Activated CD8-positive, alpha-beta memory T cell treated with anti-CD3 and anti-CD28 coated beads for 36 hours (primary cell): ENCODE measurements around the gene EEF1AKMT2. TPM values are rescaled to one million over a fixed set of nuclear protein-coding genes. Genes with fewer than 3 reads are reported as not detected.
"Not testable (repeated sequence)": the region's sequence is repeated elsewhere in the genome, so short reads cannot be mapped to it uniquely, and the experiment has no call there.

Experiments
- CTCF ChIA-PET: fragments of 350-600 bp; sonication (Branson Sonifier 250); formaldehyde crosslinking; loops from one replicate; lab custom pipeline; 2021; ENCODE audit warnings: antibody characterized with exemption; lab: Charles Lee
- POLR2A ChIA-PET: fragments of 350-600 bp; sonication (Branson Sonifier 250); formaldehyde crosslinking; loops from one replicate; lab custom pipeline; 2021; ENCODE audit warnings: antibody characterized with exemption; lab: Charles Lee
- total RNA-seq, 2 experiments: library from RNA; stranded (reverse); gene quantifications; one replicate each; pipeline ENCODE4 v1.2.3, GENCODE V29; 2021

EEF1AKMT2 gene
- 10 to 100 TPM; 18.7 to 19.1 TPM for total RNA-seq

DNA sequence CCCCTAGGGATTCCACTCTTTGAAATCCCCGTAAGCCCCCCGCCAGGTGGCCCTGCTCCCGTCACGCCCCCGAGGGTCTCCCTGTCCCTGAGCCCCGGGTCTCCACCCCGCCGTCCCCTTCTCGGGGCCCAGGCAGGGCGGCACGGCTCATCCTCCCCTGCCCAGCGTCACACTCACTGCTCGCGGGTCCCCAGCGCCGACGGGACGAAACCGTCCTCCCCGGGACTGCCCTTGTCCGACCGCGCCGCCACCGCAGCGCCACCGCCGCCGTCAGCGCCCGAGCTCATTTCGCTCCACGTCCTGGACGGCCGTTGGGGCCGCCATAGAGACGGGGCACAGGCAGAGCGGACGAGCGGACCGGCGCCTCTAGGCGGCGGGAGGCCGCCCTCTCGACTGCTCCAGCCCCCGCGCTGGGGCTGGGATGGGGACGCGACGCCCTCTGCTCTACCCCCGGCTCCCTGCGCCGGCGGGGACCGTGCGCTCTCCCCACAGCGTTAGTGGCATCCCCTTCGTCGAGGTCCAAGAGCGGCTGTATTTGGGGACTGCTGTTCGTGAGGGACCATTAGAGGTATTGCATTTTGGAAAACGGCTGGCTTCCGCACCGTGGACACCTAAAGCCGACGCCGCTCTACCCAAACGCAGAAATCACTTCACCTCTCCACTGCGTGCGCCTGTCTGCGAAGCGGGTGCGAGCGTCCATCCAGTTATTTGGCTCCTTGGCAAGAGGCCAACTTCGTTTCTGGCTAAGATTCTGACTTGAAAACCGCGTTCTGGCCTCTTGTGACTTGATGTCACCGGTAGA lies at the start of gene EEF1AKMT2:
Gene EEF1AKMT2, minus strand, starts transcription at position 341 of the 802 bp plus-strand sequence. Its CDS starts 54 bp downstream, at position 287.
- ChIA-PET POLR2A (interaction anchor here (1.0 to 1.5 kb wide), 3 partner anchors 10 to 126 kb away, joined by 3 to 13 read pairs (median 3); partner anchors contain the start of gene ABRAXAS2), CTCF (interaction anchor here (2.0 kb wide), 1 partner anchor 10 kb away, joined by 5 read pairs; the partner anchor contains the start of gene ABRAXAS2)

DNA sequence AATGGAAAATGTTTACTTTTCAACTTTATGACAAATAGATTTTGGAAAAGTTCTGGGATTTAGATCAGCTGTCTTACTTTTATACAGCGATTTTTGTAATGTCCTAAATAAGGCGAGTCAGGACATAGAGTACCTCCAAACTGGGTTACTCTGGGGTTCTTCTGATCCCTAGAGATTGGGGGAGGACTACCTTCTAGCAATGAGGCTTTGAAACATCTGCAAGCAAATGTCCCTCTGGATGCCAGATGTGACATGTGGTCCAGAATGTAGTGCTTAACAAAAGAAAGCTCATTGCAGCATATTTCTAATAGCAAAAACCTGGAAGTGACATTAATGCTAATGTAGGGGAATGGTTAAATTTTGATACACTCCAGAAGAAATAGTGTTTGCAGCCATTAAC lies 46.0 kb upstream of the EEF1AKMT2 start:
- ChIA-PET POLR2A (no interaction called here), CTCF (no interaction called here)

DNA sequence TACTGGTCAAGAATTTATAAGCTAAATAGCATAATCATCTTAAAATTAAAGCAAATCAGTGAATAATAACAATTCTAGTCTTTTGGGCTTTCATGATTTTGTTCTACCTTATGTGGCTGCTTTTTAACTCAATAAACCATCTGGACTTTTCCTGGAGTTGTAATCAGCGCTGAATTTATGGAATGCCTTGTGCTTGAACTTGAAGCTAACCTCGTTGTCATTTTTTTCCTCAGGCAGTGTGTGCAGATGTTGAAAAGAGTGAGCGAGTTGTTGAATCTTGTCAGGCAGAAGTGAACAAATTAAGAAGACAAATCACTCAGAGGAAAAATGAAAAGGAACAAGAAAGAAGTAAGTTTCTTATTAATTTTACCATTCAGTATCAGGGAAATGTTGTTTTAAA lies 39.4 kb upstream of the EEF1AKMT2 start:
- POLR2A ChIA-PET: no interaction called here
- CTCF ChIA-PET: interaction anchor here (0.7 kb wide), 2 partner anchors 131 to 1895 kb away, joined by 3 to 7 read pairs; no protein-coding TSS in a partner anchor

DNA sequence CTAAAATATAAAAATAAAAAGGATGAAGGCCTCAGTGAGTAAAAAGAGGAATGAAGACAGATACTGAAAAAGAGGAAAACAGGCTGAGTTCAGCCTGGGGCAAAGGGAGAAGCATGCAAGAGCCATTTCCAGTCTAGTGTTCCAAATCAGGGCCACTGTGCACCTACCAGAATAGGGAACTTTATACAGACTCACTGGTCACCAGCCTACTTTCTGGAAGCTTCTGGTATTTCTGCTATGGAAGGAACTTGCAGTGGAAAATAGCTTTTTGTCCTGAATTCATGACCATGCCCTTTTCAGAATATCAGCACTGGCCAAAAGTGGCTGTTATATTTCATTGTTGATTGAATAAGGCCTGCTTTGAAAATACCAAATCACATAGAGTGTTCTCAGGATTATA lies 38.8 kb upstream of the EEF1AKMT2 start:
- ChIA-PET CTCF (no interaction called here), POLR2A (no interaction called here)

DNA sequence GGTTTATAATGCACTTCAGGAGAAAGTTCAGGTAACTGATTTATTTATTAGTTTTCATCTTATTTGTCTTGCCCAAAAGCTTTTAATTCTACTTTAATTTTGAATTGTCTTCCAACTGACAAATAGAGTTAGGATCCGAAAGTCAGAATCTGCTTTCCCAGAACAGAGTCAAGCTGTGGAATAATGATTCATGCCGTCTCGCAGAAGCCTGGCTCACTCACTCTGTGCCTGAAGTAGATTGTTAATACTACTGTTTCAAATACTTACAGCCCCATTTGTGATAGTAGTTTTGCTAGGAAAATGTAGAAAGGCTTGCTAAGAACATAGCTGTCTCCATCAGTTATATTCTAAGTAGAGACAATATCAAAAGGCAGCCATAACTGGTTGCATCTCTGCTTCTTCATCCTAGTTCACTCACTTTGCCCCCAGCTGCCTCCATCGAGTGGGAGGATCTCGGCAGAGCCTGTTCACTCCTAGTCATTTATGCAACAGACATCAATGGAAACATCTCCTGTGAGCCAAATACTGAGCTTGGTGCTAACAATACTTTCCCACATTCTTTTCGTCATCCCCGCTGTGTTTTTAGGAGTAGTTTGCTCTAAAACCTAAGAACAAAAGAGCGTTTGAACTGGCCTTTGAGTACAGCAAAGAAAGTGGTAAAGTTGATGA lies 37.9 kb upstream of the EEF1AKMT2 start:
- ChIA-PET POLR2A (no interaction called here), CTCF (no interaction called here)

DNA sequence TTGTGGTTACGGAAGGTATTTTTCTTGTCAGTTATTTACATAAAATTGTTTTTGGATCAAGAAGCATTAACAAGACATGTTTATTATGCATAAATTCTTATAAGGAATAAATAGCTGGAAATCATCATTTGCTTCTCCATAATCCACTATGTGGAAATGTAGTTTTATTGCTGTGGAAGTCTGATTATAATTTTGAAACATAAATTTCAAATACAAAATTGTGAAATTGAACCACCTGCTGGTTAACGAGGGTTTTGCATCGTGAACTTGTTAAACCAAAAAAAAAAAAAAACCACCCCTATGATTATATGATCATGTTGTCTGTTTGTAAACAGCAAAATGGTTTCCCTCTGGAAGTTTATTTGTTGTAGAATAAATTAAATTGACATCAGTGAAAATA lies 35.8 kb upstream of the EEF1AKMT2 start:
- ChIA-PET POLR2A (no interaction called here), CTCF (interaction anchor here (0.7 to 0.8 kb wide), 3 partner anchors 122 to 298 kb away, joined by 3 to 5 read pairs (median 3); no protein-coding TSS in a partner anchor)

DNA sequence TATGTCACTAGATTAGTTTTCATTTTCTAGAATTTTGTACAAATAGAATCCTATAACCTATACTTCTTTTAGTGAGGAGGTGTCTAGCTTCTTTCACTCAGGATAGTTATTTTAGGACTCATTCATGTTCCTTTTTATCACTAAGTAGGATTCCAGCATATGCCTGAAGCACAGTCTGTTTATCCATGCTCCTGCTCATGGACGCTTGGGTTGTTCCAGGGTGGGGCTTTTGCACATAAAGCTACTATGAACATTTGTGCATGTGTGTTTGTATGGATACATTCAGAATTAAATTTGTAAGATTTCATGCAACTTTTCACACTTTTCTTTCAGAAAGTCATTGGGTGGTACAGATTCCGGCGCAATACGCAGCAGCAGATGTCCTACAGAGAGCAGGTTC lies 34.6 kb upstream of the EEF1AKMT2 start:
- POLR2A ChIA-PET: interaction anchor here (0.7 kb wide), 1 partner anchor 295 kb away, joined by 6 read pairs; no protein-coding TSS in a partner anchor
- CTCF ChIA-PET: interaction anchor here (1.0 kb wide), 1 partner anchor 77 kb away, joined by 4 read pairs; no protein-coding TSS in a partner anchor

DNA sequence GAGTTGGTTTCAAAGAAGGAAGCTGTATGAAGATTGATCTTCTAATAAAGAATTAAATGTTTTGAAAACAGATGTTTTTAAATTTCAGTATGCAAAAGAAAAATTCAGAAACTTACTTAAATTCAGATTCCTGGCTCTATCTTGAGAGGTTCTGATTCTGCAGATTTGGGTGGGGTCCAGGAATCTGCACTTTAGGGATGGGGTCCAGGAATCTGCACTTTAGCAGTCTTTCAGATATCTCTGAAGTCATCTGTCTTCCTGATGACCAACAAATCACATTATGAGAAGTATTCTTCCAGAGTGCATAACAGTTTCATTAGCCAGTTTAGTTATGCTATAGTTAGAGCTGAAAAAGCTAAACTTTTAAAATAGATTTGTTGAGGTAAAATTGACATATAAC lies 34.0 kb upstream of the EEF1AKMT2 start:
- POLR2A ChIA-PET: no interaction called here

DNA sequence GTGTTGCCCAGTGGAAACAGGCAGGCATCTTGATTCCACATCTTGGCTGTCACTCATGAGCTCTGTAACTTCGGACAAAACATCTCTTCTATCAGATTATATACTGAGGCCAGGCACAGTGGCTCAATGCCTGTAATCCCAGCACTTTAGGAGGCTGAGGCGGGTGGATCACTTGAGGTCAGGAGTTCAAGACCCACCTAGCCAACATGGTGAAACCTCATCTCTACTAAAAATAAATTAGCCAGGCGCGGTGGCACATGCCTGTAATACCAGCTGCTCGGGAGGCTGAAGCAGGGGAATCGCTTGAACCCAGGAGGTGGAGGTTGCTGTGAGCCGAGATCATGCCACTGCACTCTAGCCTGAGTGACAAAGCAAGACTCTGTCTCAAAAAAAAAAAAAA lies 33.2 kb upstream of the EEF1AKMT2 start:
- POLR2A ChIA-PET: not testable (repeated sequence)
- CTCF ChIA-PET: interaction anchor here (0.7 kb wide), 1 partner anchor 199 kb away, joined by 3 read pairs; no protein-coding TSS in a partner anchor

More for the DNA sequence above, 34.0 kb upstream of the EEF1AKMT2 start:
- CTCF ChIA-PET: no interaction called here

DNA sequence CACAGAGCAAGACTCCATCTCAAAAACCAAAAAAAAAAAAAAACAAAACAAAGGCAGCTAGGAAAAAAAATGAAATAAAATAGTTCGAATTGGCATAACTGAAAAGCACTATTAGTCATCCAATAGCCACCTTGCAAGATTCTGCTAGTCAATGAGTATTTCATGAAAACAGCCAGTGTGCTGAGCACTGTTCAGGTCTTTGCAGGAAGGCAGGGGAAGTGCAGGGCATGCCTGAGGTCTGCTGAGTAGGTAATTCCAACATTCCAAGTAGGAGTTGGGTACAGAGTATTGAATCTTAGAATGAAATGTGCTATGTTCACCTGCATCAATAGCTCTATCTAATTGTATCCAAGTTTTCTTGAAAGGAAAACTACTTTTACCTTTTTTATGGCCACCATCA lies 32.8 kb upstream of the EEF1AKMT2 start:
- ChIA-PET POLR2A (no interaction called here), CTCF (interaction anchor here (0.7 kb wide), 1 partner anchor 198 kb away, joined by 3 read pairs; no protein-coding TSS in a partner anchor)

DNA sequence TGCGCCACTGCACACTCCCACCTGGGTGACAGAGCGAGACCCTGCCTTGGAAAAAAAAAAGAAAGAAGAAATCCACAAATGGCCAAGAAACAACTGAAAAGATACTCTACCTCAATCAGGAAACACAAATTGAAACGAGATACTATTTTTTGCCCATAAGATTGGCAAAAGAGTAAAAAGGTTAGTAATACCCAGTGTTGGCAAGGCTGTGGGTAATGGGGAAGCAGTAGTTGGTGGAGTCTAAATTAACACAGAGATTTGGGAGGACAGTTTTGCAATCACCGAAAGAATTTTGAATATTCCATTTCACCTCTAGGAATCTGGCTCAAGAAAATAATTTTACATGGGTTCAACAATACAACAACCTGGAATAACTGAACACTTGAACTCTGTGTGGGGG lies 29.8 kb upstream of the EEF1AKMT2 start:
- POLR2A ChIA-PET: no interaction called here
- CTCF ChIA-PET: no interaction called here

DNA sequence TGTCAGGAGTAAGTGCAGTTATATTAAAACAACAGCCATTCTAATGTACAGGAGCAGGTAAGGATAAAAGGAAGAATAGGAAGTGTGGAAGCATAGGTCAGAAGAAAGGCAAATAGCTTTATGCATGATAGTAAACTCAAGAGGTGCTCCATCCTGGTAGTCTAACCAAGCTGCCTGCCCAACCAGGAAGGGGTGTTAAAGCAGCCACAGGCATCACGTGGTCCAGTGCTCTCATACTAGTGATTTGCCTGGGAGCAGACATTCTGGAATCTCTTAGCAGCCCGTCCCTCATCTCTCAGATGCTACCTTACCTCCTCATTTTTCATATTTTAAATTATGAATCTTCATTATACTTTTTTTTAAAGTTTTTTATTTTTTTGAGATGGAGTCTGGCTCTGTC lies 28.4 kb upstream of the EEF1AKMT2 start:
- CTCF ChIA-PET: no interaction called here
- POLR2A ChIA-PET: no interaction called here

DNA sequence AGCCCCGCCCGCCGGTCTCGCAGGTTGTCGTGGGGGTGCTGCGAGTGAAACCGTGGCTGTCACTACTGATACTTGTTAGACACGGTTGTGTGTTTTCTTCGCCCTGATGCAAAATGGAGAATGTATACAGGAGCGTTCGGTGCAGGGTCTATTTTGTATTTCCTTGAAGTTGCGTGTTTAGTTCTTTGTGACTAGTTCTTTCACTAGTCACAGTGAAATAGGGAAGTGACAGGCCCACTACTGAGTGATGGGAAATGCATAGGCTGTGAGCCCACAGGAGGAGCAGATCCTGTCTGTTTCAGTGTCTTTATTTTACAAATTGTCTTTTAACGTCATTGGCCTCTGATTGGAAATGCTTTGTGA lies 10.6 kb upstream of the EEF1AKMT2 start:
- CTCF ChIA-PET: interaction anchor here (0.7 to 1.6 kb wide), 3 partner anchors 10 to 262 kb away, joined by 3 to 5 read pairs (median 3); partner anchors contain the start of gene EEF1AKMT2

DNA sequence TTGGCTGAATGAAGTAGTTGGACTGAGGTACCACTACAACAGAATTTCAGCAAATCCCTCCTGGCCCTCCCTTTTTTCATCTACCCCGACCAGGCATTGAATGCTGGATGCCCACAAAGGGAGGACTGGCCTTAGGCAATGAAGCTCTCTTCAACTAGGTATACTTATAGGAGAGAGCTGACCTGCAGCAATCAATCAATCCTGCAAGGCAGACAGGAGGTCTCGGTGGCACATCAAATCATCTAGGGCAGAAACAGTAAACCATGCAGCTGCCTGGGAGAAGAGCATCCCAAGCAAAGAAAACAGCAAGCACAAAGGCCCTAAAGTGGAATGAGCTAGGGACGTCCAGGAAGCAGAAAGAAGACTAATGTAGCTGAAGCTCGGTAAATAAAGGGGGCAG lies 7.5 kb upstream of the EEF1AKMT2 start:
- ChIA-PET POLR2A (no interaction called here), CTCF (no interaction called here)

More for the DNA sequence above, 10.6 kb upstream of the EEF1AKMT2 start:
- POLR2A ChIA-PET: interaction anchor here (0.9 to 1.1 kb wide), 3 partner anchors 11 to 114 kb away, joined by 3 to 13 read pairs (median 3); partner anchors contain the start of gene EEF1AKMT2

DNA sequence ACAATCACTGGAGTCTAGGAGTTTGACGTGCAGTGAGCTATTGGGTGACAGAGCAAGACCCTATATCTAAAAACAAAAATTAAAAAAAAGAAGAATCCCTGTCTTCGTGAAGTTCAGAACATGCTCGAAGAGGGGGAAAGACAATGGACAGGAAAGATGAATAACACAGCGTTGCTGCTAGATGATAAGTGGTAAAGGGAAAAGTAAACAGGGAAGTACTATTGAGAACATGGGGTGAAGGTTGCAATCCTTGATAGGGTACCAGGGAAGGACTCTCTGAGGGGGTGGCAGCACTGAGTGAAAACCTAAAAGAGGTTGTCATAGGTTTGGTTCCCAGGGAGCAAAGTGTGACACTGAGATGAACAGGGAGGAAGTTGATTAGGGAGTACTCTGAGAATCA lies 7.1 kb upstream of the EEF1AKMT2 start:
- POLR2A ChIA-PET: no interaction called here
- CTCF ChIA-PET: no interaction called here

DNA sequence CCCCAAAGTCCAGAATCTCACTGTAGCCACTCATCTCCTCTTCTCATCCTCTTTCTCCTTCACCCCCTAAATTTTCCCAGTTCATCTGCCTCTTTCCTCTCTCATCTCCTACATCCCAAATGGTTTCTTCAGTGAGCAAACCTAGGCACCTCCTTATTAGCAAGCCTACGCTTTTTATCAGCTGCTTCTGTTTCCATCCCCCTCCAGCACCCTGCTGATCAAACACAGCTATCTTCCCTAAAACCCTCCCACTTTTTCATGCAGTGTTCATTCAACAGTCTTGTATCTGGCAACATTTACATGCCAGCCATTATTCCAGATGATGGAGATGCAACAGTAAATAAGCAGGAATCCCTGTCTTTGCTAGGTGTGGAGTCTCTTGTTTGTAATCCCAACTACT lies 6.7 kb upstream of the EEF1AKMT2 start:
- POLR2A ChIA-PET: no interaction called here
- CTCF ChIA-PET: no interaction called here

DNA sequence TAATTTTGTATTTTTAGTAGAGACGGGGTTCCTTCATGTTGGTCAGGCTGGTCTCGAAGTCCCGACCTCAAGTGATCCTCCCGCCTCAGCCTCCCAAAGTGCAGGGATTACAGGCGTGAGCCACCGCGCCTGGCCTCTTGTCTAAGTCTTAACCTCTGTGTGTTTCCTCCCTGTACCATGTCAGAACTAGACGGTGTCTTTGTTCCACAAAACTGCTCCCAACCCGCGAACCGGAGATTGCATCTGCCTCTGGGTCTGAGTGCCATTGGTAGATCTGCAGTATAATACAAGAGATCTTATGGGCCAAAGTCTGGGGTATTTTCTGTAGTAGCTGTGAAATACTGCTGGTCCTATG lies 1.3 kb upstream of the EEF1AKMT2 start:
- ChIA-PET CTCF (interaction anchor here (2.0 kb wide), 1 partner anchor 9 kb away, joined by 5 read pairs; the partner anchor contains the start of gene ABRAXAS2), POLR2A (no interaction called here)

DNA sequence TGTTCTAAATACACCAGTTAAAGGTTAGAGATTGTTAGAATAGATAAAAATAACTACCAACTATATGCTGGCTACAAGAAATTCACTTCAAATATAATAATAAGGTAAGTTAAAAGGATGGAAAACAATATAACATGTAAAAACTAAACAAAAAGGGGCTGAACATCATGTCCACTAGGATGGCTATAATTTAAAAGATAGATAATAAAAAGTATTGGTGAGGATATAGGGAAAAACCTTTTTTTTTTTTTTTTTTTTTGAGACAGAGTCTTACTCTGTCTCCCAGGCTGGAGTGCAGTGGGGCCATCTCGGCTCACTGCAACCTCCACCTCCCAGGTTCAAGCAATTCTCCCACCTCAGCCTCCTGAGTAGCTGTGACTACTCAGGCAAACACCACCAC lies 8.8 kb downstream of the EEF1AKMT2 start:
- POLR2A ChIA-PET, CTCF ChIA-PET: not testable (repeated sequence)

DNA sequence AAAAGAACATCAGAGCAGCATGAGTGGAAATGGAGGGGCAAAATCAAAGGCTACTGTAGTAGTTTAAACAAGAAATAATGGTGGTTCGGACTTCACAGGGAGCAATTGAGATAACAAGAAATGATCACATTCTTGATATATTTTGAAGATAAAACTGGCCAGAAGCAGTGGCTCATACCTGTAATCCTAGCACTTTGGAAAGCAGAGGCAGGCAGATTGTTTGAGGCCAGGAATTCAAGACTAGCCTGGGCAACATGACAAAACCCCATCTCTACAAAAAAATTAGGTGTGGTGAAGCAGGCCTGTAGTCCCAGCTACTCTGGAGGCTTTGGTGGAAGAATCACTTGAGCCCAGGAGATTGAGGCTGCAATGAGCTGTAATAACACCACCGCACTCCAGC lies 22.9 kb downstream of the EEF1AKMT2 start:
- ChIA-PET CTCF (interaction anchor here (0.6 kb wide), 1 partner anchor 17 kb away, joined by 3 read pairs; no protein-coding TSS in a partner anchor), POLR2A (no interaction called here)

DNA sequence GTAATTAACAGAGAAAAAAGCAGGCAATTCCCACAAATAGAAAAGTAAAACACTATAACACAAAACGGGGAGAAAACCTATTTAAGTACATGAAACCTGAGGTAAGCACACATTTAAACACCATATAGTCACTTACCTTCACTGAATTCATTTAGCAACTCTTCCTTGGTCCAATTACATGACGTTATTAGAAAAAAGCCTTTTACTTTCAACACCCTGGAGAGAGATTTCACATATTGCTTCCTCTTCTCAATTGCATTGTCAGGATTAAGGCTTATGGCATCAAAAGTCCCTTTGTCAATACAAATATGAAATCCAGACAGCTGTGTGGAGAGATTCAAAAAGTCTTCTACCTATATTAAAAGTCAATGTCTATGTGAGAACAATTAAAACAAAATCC lies 26.4 kb downstream of the EEF1AKMT2 start:
- ChIA-PET POLR2A (no interaction called here), CTCF (no interaction called here)
